Measurements from ENCODE around the gene ARHGAP45. TPM values are rescaled to one million over a fixed set of nuclear protein-coding genes. Genes with fewer than 3 reads are reported as not detected.

The ARHGAP45 gene
- total and polyA plus RNA-seq, 2 experiments from 2014 or later: 24.7 to 71.8 TPM

- 0 out of 2 replicates have a peak, but pooled peaks cover 3% of the 10 kb centered on the region for H4K20me1 ChIP-seq (replicated peaks; ENCODE audit: insufficient read depth)
- H3K9me3 Mint-ChIP-seq: no peaks in the 10 kb centered on the region
- H3K4me1 Mint-ChIP-seq: peaks cover 9% of the 10 kb centered on the region; the same call in 1 of the 3 replicates
- no peak for DNase-seq (ENCODE audit: low spot score)
- H3K4me2 ChIP-seq: no peak overlapping the region
- peaks cover 27% of the 10 kb centered on the region for H3K36me3 Mint-ChIP-seq (ENCODE audit: low read depth)
- no peak overlapping the region for H2AFZ ChIP-seq
- H3K36me3 ChIP-seq (ENCODE audit: insufficient read depth): peaks cover 4% of the 10 kb centered on the region; the same call in 1 of the 2 replicates
- 0 out of 2 replicates have a peak, but pooled peaks cover 5% of the 10 kb centered on the region for H3K27me3 ChIP-seq (ENCODE audit: insufficient read depth)
- H3K4me3 Mint-ChIP-seq: no peak overlapping the region
- no peaks in the 10 kb centered on the region for H3K4me1 ChIP-seq (ENCODE audit: insufficient read depth)
- no peaks in the 10 kb centered on the region for H3K9me2 ChIP-seq (ENCODE audit: insufficient read depth)
- peaks cover 14% of the 10 kb centered on the region for H3K27me3 Mint-ChIP-seq (ENCODE audit: insufficient read depth, low read depth, poor library complexity)
- no peak for ATAC-seq
- H3K79me2 ChIP-seq (replicated peaks; ENCODE audit: insufficient read depth): 0 out of 2 replicates have a peak, but pooled peaks cover 4% of the 10 kb centered on the region
- H3F3A ChIP-seq (replicated peaks; ENCODE audit: low read depth): peaks cover 18% of the 10 kb centered on the region
- H3K27ac Mint-ChIP-seq: no peak overlapping the region
- TF ChIP-seq REST (IDR thresholded peaks at IDR 0.05; ENCODE audit: unreplicated experiment) (no peak), CREB1 (CRISPR knock-in tag; IDR thresholded peaks at IDR 0.05; ENCODE audit: low read depth) (no peak), ZNF331 (CRISPR knock-in tag; IDR thresholded peaks at IDR 0.05; ENCODE audit: low read depth) (no peak), ETS1 (IDR thresholded peaks at IDR 0.05) (no peak)
- H3K27ac ChIP-seq (ENCODE audit: low read depth): no peak overlapping the region
- H3K4me3 ChIP-seq: no peak overlapping the region
Measured at GRCh38 chr19:1073063-1073955, 6.3 kb downstream of the ARHGAP45 start.

GRCh38 chr19:1073956-1074517, 7.1 kb downstream of the ARHGAP45 start:
- no peak overlapping the region for H3K4me2 ChIP-seq
- ATAC-seq (no peak), DNase-seq (ENCODE audit: low spot score) (no peak)
- Mint-ChIP-seq H3K9me3 (no peaks in the 10 kb centered on the region), H3K27me3 (ENCODE audit: insufficient read depth, low read depth, poor library complexity) (peaks cover 10% of the 10 kb centered on the region), H3K36me3 (ENCODE audit: low read depth) (peaks cover 27% of the 10 kb centered on the region), H3K4me1 (peaks cover 5% of the 10 kb centered on the region; the same call in 1 of the 3 replicates), H3K4me3 (no peak overlapping the region), H3K27ac (no peak overlapping the region)
- 0 out of 2 replicates have a peak, but pooled peaks cover 4% of the 10 kb centered on the region for H3K79me2 ChIP-seq (replicated peaks; ENCODE audit: insufficient read depth)
- no peak overlapping the region for H2AFZ ChIP-seq
- no peaks in the 10 kb centered on the region for H3K4me1 ChIP-seq (ENCODE audit: insufficient read depth)
- no peak overlapping the region for H3K27ac ChIP-seq (ENCODE audit: low read depth)
- H3K36me3 ChIP-seq (ENCODE audit: insufficient read depth): peaks cover 4% of the 10 kb centered on the region; the same call in 1 of the 2 replicates
- H3K9me2 ChIP-seq (ENCODE audit: insufficient read depth): no peaks in the 10 kb centered on the region
- H3K27me3 ChIP-seq (ENCODE audit: insufficient read depth): 0 out of 2 replicates have a peak, but pooled peaks cover 5% of the 10 kb centered on the region
- 0 out of 2 replicates have a peak, but pooled peaks cover 3% of the 10 kb centered on the region for H4K20me1 ChIP-seq (replicated peaks; ENCODE audit: insufficient read depth)
- H3K4me3 ChIP-seq: no peak overlapping the region
- peaks cover 18% of the 10 kb centered on the region for H3F3A ChIP-seq (replicated peaks; ENCODE audit: low read depth)
- no peak for TF ChIP-seq NANOG (IDR thresholded peaks at IDR 0.05; ENCODE audit: borderline replicate concordance)
- no peak for TF ChIP-seq EZH2 (IDR thresholded peaks at IDR 0.05; ENCODE audit: low read depth, unreplicated experiment)
- TF ChIP-seq CTCF (conservative IDR thresholded peaks at IDR 0.05; ENCODE audit: low read depth in 2 of 2): no peak
- TF ChIP-seq CREB1 (CRISPR knock-in tag; IDR thresholded peaks at IDR 0.05; ENCODE audit: low read depth): no peak
- TF ChIP-seq ETS1 (IDR thresholded peaks at IDR 0.05): no peak
- no peak for TF ChIP-seq JUNB (IDR thresholded peaks at IDR 0.05; ENCODE audit: unreplicated experiment)
- TF ChIP-seq STAT1 (IDR thresholded peaks at IDR 0.05; ENCODE audit: unreplicated experiment): no peak
- no peak for TF ChIP-seq POLR2AphosphoS5 (IDR thresholded peaks at IDR 0.05; ENCODE audit: low read depth)
- no peak for TF ChIP-seq EZH2phosphoT487 (IDR thresholded peaks at IDR 0.05; ENCODE audit: unreplicated experiment)
